ENCODE data around the gene C16orf96. TPM values are rescaled to one million over a fixed set of nuclear protein-coding genes. Genes with fewer than 3 reads are reported as not detected.

Gene C16orf96
- total and polyA plus RNA-seq, 2 of the 13 experiments (the other 11 are each of a cell fraction or from before 2014, with no cell fraction given): 0.03 TPM; not detected in 1

DNA sequence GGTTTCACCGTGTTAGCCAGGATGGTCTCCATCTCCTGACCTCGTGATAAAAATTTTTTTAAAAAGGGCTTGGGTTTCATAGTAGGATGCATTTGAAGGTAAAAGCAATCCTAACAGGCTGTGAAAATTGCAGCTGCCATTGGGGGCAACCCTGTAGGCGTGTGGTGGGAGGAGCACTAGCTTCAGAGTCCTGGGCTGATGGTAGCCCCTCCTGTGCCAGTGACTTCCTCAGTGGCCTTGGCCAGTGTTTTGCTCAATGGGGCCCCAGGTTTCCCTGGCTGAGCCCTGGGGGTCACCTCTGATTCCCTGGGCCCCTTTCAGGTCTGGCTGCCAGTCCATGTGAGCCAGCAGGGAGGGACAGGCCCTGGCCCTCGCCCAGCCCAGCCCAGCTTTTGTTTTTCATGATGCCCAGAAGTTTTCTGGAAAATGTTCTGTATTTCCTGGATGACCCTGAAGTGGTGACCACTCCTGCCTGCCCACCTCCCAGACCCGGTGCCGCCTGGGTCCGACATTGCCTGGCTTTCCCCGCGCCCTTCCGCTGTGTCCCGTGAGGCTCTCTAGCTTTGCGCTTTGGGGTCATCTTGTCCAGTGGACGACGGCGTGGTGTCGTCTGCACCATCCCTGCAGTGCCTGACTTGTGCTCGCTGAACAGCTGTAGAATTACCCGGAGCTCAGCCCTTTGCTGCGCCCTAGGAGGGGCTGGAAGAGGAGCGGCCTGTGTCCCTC is 77.9 kb downstream of the C16orf96 start (continued):
- TF ChIP-seq, protein P1, sequence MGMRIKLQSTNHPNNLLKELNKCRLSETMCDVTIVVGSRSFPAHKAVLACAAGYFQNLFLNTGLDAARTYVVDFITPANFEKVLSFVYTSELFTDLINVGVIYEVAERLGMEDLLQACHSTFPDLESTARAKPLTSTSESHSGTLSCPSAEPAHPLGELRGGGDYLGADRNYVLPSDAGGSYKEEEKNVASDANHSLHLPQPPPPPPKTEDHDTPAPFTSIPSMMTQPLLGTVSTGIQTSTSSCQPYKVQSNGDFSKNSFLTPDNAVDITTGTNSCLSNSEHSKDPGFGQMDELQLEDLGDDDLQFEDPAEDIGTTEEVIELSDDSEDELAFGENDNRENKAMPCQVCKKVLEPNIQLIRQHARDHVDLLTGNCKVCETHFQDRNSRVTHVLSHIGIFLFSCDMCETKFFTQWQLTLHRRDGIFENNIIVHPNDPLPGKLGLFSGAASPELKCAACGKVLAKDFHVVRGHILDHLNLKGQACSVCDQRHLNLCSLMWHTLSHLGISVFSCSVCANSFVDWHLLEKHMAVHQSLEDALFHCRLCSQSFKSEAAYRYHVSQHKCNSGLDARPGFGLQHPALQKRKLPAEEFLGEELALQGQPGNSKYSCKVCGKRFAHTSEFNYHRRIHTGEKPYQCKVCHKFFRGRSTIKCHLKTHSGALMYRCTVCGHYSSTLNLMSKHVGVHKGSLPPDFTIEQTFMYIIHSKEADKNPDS (CRISPR knock-in tag; IDR thresholded peaks at IDR 0.05): no peak
- TF ChIP-seq, protein P2, sequence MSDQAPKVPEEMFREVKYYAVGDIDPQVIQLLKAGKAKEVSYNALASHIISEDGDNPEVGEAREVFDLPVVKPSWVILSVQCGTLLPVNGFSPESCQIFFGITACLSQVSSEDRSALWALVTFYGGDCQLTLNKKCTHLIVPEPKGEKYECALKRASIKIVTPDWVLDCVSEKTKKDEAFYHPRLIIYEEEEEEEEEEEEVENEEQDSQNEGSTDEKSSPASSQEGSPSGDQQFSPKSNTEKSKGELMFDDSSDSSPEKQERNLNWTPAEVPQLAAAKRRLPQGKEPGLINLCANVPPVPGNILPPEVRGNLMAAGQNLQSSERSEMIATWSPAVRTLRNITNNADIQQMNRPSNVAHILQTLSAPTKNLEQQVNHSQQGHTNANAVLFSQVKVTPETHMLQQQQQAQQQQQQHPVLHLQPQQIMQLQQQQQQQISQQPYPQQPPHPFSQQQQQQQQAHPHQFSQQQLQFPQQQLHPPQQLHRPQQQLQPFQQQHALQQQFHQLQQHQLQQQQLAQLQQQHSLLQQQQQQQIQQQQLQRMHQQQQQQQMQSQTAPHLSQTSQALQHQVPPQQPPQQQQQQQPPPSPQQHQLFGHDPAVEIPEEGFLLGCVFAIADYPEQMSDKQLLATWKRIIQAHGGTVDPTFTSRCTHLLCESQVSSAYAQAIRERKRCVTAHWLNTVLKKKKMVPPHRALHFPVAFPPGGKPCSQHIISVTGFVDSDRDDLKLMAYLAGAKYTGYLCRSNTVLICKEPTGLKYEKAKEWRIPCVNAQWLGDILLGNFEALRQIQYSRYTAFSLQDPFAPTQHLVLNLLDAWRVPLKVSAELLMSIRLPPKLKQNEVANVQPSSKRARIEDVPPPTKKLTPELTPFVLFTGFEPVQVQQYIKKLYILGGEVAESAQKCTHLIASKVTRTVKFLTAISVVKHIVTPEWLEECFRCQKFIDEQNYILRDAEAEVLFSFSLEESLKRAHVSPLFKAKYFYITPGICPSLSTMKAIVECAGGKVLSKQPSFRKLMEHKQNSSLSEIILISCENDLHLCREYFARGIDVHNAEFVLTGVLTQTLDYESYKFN (CRISPR knock-in tag; conservative IDR thresholded peaks at IDR 0.05): peak; percentile 46; the same call in 1 of the 2 replicates
- TF ChIP-seq ZNF713 (CRISPR knock-in tag; IDR thresholded peaks at IDR 0.05) (no peak), ZNF329 (CRISPR knock-in tag; IDR thresholded peaks at IDR 0.05; ENCODE audit: low read depth) (no peak), KLF6 (CRISPR knock-in tag; IDR thresholded peaks at IDR 0.05) (no peak), SMAD3 (CRISPR knock-in tag; IDR thresholded peaks at IDR 0.05) (no peak)

DNA sequence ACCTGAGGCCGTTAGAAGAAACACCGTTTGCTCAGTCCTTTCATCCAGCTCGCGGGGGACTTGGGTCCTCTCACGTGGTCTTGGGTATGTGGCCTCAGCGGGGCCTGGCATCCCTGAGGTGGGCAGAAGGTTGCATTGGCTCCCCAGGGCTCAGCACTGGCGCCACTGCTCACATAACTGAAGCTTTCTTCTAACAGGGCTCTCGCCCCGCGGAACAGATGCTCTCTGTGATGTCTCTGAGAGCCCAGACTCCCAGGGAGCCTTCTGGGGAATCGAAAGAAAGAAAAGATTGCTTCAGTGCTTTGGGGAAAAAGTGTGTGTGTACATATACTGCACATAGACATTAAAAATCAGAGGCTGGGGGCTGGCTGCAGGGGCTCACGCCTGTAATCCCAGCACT is 78.6 kb downstream of the C16orf96 start:
- peaks cover 6% of the 10 kb centered on the region; the same call in 1 of the 2 replicates for H4K20me1 ChIP-seq (ENCODE audit: insufficient read depth, low read length)
- in situ Hi-C loops (cut with HindIII; ENCODE audit: extremely low pct_ligation_motif_present, low pct_unique_long_range_greater_than_20kb): no loop called here
- no peak for FAIRE-seq

More for the DNA sequence above, 78.6 kb downstream of the C16orf96 start:
- H3K9me3 ChIP-seq (ENCODE audit: low read length): peaks cover 10% of the 10 kb centered on the region
- ATAC-seq (no peak), DNase-seq (ENCODE audit: low spot score) (no peak)
- peaks cover 18% of the 10 kb centered on the region for H3K4me1 ChIP-seq (ENCODE audit: insufficient read depth, low read length)
- no peak for TF ChIP-seq RNF2 (conservative IDR thresholded peaks at IDR 0.05; ENCODE audit: low read depth)
- TF ChIP-seq ZNF543 (CRISPR knock-in tag; IDR thresholded peaks at IDR 0.05): no peak
- no peak for TF ChIP-seq NFKB2 (CRISPR knock-in tag; IDR thresholded peaks at IDR 0.05; ENCODE audit: borderline replicate concordance)
- TF ChIP-seq, protein P3, sequence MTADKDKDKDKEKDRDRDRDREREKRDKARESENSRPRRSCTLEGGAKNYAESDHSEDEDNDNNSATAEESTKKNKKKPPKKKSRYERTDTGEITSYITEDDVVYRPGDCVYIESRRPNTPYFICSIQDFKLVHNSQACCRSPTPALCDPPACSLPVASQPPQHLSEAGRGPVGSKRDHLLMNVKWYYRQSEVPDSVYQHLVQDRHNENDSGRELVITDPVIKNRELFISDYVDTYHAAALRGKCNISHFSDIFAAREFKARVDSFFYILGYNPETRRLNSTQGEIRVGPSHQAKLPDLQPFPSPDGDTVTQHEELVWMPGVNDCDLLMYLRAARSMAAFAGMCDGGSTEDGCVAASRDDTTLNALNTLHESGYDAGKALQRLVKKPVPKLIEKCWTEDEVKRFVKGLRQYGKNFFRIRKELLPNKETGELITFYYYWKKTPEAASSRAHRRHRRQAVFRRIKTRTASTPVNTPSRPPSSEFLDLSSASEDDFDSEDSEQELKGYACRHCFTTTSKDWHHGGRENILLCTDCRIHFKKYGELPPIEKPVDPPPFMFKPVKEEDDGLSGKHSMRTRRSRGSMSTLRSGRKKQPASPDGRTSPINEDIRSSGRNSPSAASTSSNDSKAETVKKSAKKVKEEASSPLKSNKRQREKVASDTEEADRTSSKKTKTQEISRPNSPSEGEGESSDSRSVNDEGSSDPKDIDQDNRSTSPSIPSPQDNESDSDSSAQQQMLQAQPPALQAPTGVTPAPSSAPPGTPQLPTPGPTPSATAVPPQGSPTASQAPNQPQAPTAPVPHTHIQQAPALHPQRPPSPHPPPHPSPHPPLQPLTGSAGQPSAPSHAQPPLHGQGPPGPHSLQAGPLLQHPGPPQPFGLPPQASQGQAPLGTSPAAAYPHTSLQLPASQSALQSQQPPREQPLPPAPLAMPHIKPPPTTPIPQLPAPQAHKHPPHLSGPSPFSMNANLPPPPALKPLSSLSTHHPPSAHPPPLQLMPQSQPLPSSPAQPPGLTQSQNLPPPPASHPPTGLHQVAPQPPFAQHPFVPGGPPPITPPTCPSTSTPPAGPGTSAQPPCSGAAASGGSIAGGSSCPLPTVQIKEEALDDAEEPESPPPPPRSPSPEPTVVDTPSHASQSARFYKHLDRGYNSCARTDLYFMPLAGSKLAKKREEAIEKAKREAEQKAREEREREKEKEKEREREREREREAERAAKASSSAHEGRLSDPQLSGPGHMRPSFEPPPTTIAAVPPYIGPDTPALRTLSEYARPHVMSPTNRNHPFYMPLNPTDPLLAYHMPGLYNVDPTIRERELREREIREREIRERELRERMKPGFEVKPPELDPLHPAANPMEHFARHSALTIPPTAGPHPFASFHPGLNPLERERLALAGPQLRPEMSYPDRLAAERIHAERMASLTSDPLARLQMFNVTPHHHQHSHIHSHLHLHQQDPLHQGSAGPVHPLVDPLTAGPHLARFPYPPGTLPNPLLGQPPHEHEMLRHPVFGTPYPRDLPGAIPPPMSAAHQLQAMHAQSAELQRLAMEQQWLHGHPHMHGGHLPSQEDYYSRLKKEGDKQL (CRISPR knock-in tag; IDR thresholded peaks at IDR 0.05; ENCODE audit: low read depth): no peak
- TF ChIP-seq GATAD2A (CRISPR knock-in tag; IDR thresholded peaks at IDR 0.05): no peak
- ChIA-PET CTCF (ENCODE audit: low intra/inter-chr PET ratio, low total read pairs) (no interaction called here), POLR2A (no interaction called here)
- H3K4me2 ChIP-seq (ENCODE audit: low read depth, low read length): no peak overlapping the region
- no peak overlapping the region for H2AFZ ChIP-seq (ENCODE audit: low read length)
- H3K79me2 ChIP-seq (ENCODE audit: insufficient read depth, low read length): peaks cover 68% of the 10 kb centered on the region
- BruUV-seq (replicated peaks): no TSS peak
- H3K4me3 ChIP-seq (replicated peaks in 1 of 3; ENCODE audit: insufficient read depth in 1 of 3, low read depth in 2 of 3, low read length in 3 of 3): no peak overlapping the region
- intact Hi-C loops (cut with micrococcal nuclease; ENCODE audit: unreplicated experiment): no loop called here
- no peaks in the 10 kb centered on the region for H3K27me3 ChIP-seq (ENCODE audit: control insufficient read depth in 1 of 2, insufficient read depth in 2 of 2, low read length in 2 of 2)
- H3K36me3 ChIP-seq (replicated peaks in 1 of 2; ENCODE audit: control insufficient read depth in 1 of 2, insufficient read depth in 2 of 2, low read length in 2 of 2): peaks cover 17 to 23% of the 10 kb centered on the region in 2 experiments; a peak in 4 of 5 replicates
- H3K9ac ChIP-seq (ENCODE audit: insufficient read depth, low read depth, low read length): no peak overlapping the region
- WGBS (ENCODE audit: low lambda C conversion rate): 99% methylated on average over 9 of the region's 12 CpGs
- no peak overlapping the region for H3K27ac ChIP-seq (ENCODE audit: extremely low read length, insufficient read depth, low read length)

Data from HepG2 (cell line).